GM19468 (cell line): ENCODE data around the gene SP140L.
"Not testable (repeated sequence)": the region's sequence is repeated elsewhere in the genome, so short reads cannot be mapped to it uniquely, and the experiment has no call there.

Source experiments
- ATAC-seq: cut with Tn5 transposase; IDR thresholded peaks from one replicate; pipeline ENCODE4 v1.9.1; 2021; ENCODE audit warnings: mild to moderate bottlenecking, moderate library complexity, moderate number of reproducible peaks; ENCODE audit not compliant: unreplicated experiment; ENCODE audit errors: extremely low read depth

Gene SP140L

GRCh38 chr2:230414302-230414701 lies 87.3 kb downstream of the SP140L start:
- no peak for ATAC-seq

GRCh38 chr2:230416061-230416721 lies 89.2 kb downstream of the SP140L start, which contains the start of gene SP100:
Gene SP100 (plus strand): TSS chr2:230416201. CDS start chr2:230416297, 96 bp downstream.
- ATAC-seq = peak; percentile 67

DNA sequence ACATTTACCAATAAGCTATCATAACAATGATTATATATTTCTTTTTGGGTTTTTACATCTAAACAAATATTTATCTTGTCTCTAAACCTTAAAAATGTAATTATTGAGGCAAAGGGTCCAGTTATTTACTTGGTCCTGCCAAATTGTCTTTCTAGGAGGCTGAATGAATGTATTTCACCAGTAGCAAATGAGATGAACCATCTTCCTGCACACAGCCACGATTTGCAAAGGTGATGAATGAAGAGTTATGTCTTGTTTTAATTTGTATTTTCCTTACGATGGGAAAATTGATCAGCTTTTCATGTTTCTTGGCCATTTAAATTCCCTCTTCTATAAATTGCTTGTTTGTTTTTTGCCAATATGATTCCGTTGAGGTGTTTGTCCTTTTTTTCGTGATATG lies 90.4 kb downstream of the SP140L start:
- ATAC-seq = no peak

- no peak for ATAC-seq
Measured at GRCh38 chr2:230418341-230419016, 91.5 kb downstream of the SP140L start.

- ATAC-seq = no peak
Measured at GRCh38 chr2:230419181-230419580, 92.2 kb downstream of the SP140L start.

DNA sequence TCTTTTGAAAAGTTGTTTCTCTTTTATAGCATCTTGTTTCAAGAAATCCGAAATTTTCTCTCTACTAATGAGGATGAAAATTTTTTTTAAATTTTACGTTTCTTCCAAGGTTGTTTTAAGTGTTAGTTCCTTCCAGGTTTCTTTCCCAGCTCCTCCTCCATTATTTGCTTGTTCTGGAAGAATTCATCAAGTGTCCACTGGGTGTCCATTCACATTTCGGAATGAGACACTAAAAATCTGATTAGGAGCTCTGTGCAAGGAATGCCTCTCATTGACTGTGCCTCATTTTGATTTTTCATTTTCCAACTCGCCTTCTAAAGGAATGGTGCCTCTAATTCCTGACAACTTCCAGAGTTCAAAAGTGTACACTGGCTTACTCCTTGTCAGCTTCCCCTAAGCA lies 95.2 kb downstream of the SP140L start:
- ATAC-seq = no peak

GRCh38 chr2:230423851-230424458 lies 97.0 kb downstream of the SP140L start:
- no peak for ATAC-seq

- no peak for ATAC-seq
Measured at GRCh38 chr2:230425377-230425776, 98.4 kb downstream of the SP140L start.

DNA sequence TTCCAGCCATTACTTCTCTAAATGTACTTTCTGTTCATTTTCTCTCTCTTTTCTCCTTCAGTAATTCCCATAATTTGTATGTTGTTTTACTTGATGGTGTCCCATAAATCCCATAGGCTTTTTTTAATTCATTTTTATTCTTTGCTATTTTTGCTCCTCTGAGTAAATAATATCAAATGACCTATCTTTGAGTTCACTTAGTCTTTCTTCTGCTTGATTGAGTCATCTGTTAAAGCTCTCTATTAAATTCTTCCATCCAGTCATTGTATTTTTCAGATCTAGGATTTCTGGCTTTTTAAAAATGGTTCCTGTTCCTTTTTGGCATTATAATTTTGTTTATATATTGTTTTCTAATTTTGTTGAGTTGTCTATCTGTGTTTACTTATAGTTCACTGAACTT lies 102.5 kb downstream of the SP140L start:
- no peak for ATAC-seq

DNA sequence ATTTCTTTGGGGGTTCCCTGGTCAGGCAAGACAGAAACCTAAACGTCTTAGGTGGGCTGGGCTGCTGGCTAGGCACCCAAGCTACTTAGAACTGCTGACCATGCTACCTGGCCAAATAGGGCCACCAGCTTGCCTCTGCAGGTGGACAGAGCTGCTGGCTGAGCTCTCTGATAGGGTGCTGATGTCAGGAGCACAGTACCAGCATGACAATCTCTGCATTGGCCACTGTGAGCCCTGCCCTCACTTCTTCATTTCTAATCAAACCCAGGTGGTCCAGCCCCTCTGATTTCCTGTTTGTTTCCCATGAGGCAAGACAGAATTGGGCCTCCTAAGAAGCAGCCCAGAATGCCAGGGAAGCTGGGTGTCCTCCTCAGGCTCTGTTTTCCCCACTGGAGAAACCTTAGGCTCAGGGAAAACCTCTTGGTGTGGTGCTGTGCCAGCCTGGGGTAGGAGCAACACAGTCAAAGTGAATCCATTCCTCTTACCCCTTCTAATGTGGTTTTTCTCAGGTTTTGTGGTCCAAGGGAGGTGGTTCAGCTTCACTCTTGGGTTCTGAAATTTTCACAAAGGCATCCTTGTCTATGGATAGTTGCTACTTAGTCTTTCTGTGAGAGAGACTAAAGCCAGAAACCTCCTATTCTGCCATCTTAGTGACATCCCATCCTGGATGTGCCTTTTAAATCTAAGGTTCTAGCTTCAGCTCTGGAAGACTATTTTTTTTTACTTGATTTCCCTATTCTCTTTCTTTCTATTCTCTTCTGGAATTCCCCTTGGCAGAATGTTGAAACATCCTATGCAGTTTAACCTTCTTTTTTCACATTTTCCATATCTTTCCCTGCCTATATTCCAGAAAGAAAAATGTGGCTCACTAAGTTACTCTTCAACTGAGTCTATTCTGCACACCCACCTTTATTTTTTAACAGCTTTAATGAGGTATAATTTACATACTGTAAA lies 104.2 kb downstream of the SP140L start:
- ATAC-seq = no peak

DNA sequence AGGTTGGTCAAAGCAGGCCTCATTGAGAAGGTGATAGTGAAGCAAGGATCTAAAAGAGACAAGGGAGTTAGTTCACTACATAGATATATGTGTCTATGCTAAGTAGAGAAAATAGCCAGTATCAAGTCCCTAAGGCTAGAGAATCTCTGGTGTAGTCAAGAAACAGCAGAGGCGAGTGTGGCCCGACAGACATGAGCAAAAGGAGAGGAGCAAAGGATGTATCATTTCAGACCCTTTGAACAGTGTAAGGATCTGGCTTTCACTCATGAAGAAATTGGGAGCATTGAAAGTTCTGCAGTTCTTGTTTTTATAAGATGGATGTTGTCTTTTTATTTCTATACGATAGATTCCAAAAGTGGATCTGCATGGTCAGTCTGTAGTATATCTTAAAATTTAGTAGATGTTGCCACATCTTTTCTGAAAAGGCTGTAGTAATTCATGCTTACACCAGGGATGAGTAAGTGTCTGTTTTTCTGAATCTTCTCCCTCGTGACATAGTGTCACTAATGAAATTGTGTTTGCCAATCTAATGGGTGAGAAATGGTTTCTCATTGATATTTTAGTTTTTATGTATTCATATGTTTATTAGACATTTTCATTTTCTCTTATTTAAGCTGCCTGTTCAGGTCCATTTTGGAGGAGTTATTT lies 107.8 kb downstream of the SP140L start:
- ATAC-seq = no peak

DNA sequence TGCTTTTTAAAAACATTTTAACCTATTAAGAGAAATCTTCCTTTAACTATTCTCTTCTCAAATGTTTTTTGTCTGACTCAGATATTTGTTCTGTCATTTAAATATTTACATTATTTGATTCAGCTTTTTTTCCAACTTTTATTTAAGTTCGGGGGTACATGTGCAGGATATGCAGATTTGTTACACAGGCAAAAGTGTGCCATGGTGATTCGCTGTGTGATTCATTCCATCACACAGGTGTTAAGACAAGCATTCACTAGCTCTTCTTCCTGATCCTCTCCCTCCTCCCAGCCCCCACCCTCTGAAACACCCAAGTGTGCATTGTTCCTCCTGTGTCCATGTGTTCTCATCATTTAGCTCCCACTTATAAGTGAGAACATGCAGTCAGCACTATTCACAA lies 108.4 kb downstream of the SP140L start:
- no peak for ATAC-seq

DNA sequence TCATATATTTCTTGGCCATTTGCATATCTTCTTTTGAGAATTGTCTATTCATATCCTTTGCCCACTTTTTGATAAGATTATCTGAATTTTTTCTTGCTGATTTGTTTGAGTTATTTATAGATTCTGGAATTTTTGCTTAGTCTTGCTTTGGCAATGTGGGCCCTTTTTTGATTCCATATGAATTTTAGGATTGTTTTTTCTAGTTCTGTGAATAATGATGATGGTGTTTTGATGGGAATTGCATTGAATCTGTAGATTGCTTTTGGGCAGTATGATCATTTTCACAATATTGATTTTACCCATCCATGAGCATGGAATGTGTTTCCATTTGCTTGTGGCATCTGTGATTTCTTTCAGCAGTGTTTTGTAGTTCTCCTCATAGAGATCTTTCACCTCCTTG lies 112.1 kb downstream of the SP140L start:
- not testable (repeated sequence) for ATAC-seq

GRCh38 chr2:230439590-230439989 lies 112.6 kb downstream of the SP140L start:
- ATAC-seq = no peak

DNA sequence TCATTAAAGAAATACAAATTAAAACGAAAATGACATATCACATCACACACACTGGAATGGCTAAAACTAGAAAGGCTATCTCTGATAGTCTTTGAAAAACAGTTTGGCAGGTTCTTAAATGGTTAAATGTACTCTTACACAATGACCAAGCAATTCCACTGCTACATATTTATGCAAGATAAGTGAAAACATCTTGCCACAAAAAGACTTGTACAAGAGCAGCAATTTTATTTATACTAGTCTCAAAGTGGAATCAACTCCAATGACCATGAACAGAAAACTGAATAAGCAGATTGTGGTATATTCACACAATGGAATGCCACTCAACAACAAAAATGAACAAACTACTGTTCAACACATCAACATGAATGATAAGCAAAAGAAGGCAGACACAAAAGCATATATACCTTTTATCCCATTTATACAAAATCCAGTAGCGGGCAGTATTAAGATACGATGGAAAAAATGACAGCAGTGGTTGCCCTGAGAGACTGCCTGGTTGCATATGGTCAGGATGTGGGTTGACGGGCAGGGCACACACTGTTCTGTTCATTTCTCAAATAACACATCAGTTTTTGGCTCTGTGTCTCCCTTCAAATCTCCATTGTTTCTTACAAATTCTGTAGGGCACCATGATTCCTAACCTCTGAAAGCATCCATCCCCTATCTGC lies 114.4 kb downstream of the SP140L start:
- peak; percentile 64 for ATAC-seq

DNA sequence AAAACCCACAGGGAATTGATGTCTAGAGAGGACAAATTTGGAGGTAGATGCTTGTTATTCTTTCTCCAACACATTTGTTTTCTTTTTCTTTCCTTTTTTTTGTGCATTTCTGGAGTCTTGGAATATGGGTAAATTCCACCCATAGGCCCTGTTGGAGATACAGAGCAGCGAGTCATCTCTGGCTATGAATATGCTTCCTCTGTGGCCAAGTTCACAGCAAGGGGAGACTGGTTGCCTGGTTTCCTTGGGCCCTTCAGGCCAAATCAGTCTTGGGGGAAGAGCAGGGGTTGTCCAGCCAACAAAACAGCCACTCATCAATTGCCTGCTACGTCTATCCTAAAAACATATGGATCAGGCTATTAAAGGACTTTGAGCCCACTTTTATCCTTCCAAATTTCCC lies 116.5 kb downstream of the SP140L start:
- ATAC-seq = no peak

DNA sequence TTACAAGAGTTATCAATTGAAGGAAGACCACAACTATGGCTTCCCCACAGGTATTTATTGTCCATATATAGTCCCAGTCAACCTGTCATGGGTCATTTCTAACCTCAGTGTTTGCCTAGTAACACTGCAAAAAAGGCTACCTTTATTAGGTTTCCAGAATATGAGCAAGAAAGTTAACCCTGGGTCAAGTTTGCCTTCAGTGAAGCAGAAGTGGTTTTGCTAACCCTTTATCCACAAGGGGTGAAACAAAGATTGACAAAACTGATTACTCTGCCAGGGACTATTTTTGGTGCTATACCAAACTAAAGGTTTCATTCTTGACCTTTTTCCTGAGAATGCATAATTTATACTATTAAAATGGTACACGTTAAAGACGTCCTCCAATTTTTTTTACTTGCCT lies 117.8 kb downstream of the SP140L start:
- ATAC-seq = no peak

GRCh38 chr2:230447036-230447435 lies 120.0 kb downstream of the SP140L start:
- no peak for ATAC-seq
